ENCODE measurements around the gene LUC7L2. TPM values are rescaled to one million over a fixed set of nuclear protein-coding genes. Genes with fewer than 3 reads are reported as not detected.

Gene LUC7L2
- total and polyA plus RNA-seq, 10 donors = 34.0 to 105 (median 77.7) TPM

- TF ChIP-seq, protein P1, sequence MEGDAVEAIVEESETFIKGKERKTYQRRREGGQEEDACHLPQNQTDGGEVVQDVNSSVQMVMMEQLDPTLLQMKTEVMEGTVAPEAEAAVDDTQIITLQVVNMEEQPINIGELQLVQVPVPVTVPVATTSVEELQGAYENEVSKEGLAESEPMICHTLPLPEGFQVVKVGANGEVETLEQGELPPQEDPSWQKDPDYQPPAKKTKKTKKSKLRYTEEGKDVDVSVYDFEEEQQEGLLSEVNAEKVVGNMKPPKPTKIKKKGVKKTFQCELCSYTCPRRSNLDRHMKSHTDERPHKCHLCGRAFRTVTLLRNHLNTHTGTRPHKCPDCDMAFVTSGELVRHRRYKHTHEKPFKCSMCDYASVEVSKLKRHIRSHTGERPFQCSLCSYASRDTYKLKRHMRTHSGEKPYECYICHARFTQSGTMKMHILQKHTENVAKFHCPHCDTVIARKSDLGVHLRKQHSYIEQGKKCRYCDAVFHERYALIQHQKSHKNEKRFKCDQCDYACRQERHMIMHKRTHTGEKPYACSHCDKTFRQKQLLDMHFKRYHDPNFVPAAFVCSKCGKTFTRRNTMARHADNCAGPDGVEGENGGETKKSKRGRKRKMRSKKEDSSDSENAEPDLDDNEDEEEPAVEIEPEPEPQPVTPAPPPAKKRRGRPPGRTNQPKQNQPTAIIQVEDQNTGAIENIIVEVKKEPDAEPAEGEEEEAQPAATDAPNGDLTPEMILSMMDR (IDR thresholded peaks at IDR 0.05 in 8 of 11, conservative IDR thresholded peaks at IDR 0.05 in 3 of 11) = no peak
- TF ChIP-seq POLR2A (IDR thresholded peaks at IDR 0.05) = no peak
- no peak for TF ChIP-seq POLR2AphosphoS5 (IDR thresholded peaks at IDR 0.05)
- H3K36me3 ChIP-seq = peaks cover 0 to 13% (median 2%) of the 10 kb centered on the region in 6 donors
- DNase-seq = peak; percentile 72
- no peaks in the 10 kb centered on the region for H3K9me3 ChIP-seq
- H3K4me1 ChIP-seq = peaks cover 21 to 50% (median 35%) of the 10 kb centered on the region in 6 donors
- intact Hi-C loops (cut with DNase I; ENCODE audit: low total_unique reads) = loop anchor here (2.0 kb wide), 1 partner anchor 18 kb away; the partner anchor contains the start of gene FMC1
- H3K27me3 ChIP-seq (replicated peaks in 1 of 7) = no peaks in the 10 kb centered on the region
- 0 to 3% (median 1%) methylated on average over 29 to 39 of the region's 39 CpGs for WGBS, 5 donors
- peak overlapping the region; percentile 74 to 99 (median 88) for H3K4me3 ChIP-seq
- peak overlapping the region; percentile 96 to 100 (median 100) for H3K27ac ChIP-seq
Measured at GRCh38 chr7:139358541-139359365, 941 bp upstream of the LUC7L2 start.

DNA sequence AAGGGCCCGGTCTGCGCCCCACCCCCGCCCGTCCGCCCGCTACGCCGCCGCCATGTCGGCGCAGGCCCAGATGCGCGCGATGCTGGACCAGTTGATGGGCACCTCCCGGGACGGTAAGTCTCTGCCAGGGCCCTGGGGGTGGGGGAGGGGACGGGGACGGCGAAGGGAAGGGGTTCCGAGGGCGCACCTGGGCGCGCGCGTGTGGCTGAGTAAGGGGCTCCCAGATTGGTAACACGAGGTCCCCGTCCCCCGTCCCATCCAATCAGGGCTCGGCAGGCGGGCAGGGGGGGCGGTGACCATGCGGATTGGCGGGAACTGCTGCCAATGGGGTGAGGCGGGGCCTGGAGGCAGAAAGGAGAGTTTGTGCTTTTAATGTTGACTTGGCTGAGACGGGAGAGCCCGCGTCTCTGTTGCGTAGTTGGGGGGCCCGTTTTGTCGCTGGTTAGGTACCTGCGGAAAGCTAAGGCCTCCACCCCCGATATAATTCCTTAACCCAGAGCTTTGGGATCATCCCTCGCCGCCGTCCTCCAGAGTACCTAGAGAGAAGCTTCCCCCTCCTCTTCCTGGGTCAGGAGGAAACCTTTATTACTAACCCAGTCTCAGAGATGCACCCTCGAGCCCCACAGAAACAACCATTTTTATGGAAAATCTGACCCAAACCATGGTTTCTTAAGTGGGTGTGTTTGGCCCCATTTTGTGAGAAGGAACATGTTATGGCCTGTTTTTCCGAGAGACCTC lies 685 bp downstream of the LUC7L2 start:
- H3K4me1 ChIP-seq = peaks cover 21 to 65% (median 48%) of the 10 kb centered on the region in 6 donors
- TF ChIP-seq POLR2AphosphoS5 (IDR thresholded peaks at IDR 0.05) (peak in 2 of 3 donors; percentile 70 to 75), POLR2A (IDR thresholded peaks at IDR 0.05) (peak in 1 of 3 donors; percentile 28)
- TF ChIP-seq, protein P1 (IDR thresholded peaks at IDR 0.05 in 8 of 11, conservative IDR thresholded peaks at IDR 0.05 in 3 of 11) = peak in 1 of 11 experiments; percentile 5

GRCh38 chr7:139360948-139361307 lies 1.2 kb downstream of the LUC7L2 start:
- 0 to 1% (median 0%) methylated on average over 2 of the region's 2 CpGs for WGBS, 5 donors
- H3K27ac ChIP-seq = peak overlapping the region; percentile 96 to 100 (median 100)
- H3K4me3 ChIP-seq = peak overlapping the region; percentile 74 to 99 (median 88)
- intact Hi-C loops (cut with DNase I; ENCODE audit: low total_unique reads) = no loop called here
- H3K36me3 ChIP-seq = peaks cover 0 to 34% (median 2%) of the 10 kb centered on the region in 6 donors
- DNase-seq = no peak
- peaks cover 21 to 67% (median 53%) of the 10 kb centered on the region in 6 donors for H3K4me1 ChIP-seq
- H3K9me3 ChIP-seq = no peaks in the 10 kb centered on the region
- no peaks in the 10 kb centered on the region for H3K27me3 ChIP-seq (replicated peaks in 1 of 7)
- no peak for TF ChIP-seq POLR2AphosphoS5 (IDR thresholded peaks at IDR 0.05)

More for the DNA sequence above, 685 bp downstream of the LUC7L2 start:
- Histone ChIP-seq H3K4me3 (peak overlapping the region; percentile 74 to 99 (median 88)), H3K27ac (peak overlapping the region; percentile 96 to 100 (median 100)), H3K27me3 (replicated peaks in 1 of 7) (no peaks in the 10 kb centered on the region), H3K9me3 (no peaks in the 10 kb centered on the region), H3K36me3 (peaks cover 0 to 29% (median 2%) of the 10 kb centered on the region in 6 donors)
- peak; percentile 98 for DNase-seq
- intact Hi-C loops (cut with DNase I; ENCODE audit: low total_unique reads) = no loop called here
- 0 to 1% (median 0%) methylated on average over 29 to 47 of the region's 47 CpGs for WGBS, 5 donors

GRCh38 chr7:139361523-139361922 lies 1.8 kb downstream of the LUC7L2 start:
- Histone ChIP-seq H3K9me3 (no peaks in the 10 kb centered on the region), H3K27me3 (replicated peaks in 1 of 7) (no peaks in the 10 kb centered on the region), H3K4me3 (peak overlapping the region in 6 of 8 donors; percentile 79 to 99 (median 90)), H3K4me1 (peaks cover 21 to 71% (median 55%) of the 10 kb centered on the region in 6 donors), H3K36me3 (peaks cover 0 to 40% (median 2%) of the 10 kb centered on the region in 6 donors), H3K27ac (peak overlapping the region in 4 of 8 donors; percentile 0 to 100 (median 98))
- intact Hi-C loops (cut with DNase I; ENCODE audit: low total_unique reads) = no loop called here
- WGBS, 5 donors = 25 to 32% (median 29%) methylated on average over 3 of the region's 3 CpGs
- no peak for TF ChIP-seq POLR2AphosphoS5 (IDR thresholded peaks at IDR 0.05)
- TF ChIP-seq, protein P1 (IDR thresholded peaks at IDR 0.05 in 8 of 11, conservative IDR thresholded peaks at IDR 0.05 in 3 of 11) = no peak
- TF ChIP-seq POLR2A (IDR thresholded peaks at IDR 0.05) = no peak
- no peak for DNase-seq
